CD4-positive, alpha-beta T cell treated with Interleukin-6 at 100 ng/mL for 8 hours (primary cell): ENCODE measurements around the gene DISC1.
"Not testable (repeated sequence)": the region's sequence is repeated elsewhere in the genome, so short reads cannot be mapped to it uniquely, and the experiment has no call there.

ENCODE experiments used
- DNase-seq: peaks from one replicate; pipeline ENCODE4 v3.0.0-alpha.2; 2020; ENCODE audit warnings: mixed read lengths, low spot score

The DISC1 gene

GRCh38 chr1:231774719-231775335 lies 148.2 kb downstream of the DISC1 start:
- no peak for DNase-seq

- no peak for DNase-seq
Observed at GRCh38 chr1:231776010-231776756, 149.6 kb downstream of the DISC1 start.

GRCh38 chr1:231776757-231777062 lies 150.1 kb downstream of the DISC1 start:
- no peak for DNase-seq

GRCh38 chr1:231778009-231778719 lies 151.6 kb downstream of the DISC1 start:
- no peak for DNase-seq

DNA sequence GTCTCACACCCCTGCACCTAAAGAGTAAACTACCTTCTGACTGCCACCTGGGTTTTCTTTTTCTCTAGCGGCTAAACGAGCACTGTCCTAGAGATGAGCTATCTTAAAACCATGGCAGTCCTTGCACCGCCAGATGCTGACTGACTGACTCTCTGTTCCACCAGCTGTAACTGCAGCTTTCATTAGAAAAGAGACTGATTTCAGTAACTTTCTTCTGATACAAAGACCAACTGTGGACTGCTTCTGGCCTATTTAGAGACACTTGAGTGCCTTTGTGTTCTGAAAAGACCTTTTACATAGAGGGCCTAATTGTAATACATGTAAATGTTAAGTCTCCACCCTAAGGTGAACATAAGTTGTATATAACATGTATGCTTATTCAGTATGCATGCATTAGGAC lies 152.5 kb downstream of the DISC1 start:
- no peak for DNase-seq

- DNase-seq: no peak
Observed at GRCh38 chr1:231781892-231782291, 155.3 kb downstream of the DISC1 start.

GRCh38 chr1:231785073-231785472 lies 158.5 kb downstream of the DISC1 start:
- DNase-seq: not testable (repeated sequence)

- no peak for DNase-seq
Observed at GRCh38 chr1:231786126-231786525, 159.5 kb downstream of the DISC1 start.

GRCh38 chr1:231792634-231793033 lies 166.0 kb downstream of the DISC1 start:
- no peak for DNase-seq

- DNase-seq: no peak
Observed at GRCh38 chr1:231793893-231794292, 167.3 kb downstream of the DISC1 start.

DNA sequence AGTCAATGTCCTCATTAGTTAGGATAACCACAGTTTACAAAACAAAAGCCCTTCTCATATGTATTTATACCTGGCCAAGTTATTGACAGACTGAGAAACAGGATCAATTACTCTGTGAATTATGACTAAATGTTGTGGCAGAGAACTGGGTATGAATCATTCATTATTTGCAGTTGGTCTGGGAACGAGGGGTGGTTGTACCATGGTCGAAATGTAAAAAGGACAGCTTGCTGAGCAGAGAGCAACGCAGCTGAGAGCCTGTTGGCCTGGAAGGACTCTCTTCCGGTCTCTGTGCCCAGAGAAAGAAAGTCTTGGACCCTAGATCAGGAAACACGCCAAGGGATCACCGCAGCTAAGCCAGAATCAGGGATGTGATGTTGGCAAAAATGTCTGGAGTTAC lies 169.6 kb downstream of the DISC1 start:
- DNase-seq: no peak

DNA sequence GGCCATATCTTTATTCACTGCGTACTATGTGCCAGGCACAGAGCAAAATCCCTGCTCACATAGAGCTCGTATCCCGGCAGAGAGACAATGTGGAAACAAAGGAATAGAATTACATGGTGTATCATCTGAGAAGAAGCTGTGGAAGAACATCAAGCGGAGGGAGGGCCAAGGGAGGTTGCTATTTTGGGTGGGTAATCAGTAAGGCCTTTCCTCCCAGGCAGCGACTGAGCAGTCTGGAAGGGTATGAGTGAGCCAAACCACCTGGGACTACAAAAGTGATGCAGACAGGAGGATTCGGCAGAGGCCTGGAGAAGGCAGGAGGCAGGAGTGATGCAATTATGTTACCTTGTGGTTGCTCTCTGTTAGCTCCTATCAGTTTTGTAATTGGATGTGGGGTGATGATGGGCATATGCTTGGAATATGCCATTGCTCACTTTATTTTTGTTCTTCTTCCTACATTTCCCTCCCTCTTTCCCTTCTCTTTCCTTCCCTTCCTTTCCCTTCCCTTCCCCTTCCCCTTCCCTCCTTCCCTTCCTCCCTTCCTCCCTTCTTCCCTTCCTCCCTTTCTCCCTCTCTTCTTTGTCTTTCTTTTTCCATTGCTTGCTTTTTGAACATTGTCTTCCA lies 172.9 kb downstream of the DISC1 start:
- DNase-seq: no peak

DNA sequence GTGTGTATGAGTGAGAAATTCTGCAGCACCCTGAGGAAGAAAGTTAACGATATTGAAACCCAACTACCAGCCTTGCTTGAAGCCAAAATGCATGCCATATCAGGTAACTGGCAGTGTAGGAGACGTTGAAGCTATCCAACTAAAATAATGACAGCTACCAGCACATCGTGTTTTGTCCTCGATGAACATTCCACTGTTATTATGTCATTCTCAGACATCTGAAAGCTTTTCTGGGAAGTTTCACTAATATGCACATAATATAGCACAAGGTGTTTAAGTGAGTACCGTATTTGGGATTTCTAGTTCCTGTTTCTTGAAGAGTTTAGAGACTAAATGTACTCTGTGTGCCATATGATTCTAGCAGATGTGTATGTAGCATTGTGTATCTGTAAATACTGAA lies 173.5 kb downstream of the DISC1 start:
- no peak for DNase-seq

DNA sequence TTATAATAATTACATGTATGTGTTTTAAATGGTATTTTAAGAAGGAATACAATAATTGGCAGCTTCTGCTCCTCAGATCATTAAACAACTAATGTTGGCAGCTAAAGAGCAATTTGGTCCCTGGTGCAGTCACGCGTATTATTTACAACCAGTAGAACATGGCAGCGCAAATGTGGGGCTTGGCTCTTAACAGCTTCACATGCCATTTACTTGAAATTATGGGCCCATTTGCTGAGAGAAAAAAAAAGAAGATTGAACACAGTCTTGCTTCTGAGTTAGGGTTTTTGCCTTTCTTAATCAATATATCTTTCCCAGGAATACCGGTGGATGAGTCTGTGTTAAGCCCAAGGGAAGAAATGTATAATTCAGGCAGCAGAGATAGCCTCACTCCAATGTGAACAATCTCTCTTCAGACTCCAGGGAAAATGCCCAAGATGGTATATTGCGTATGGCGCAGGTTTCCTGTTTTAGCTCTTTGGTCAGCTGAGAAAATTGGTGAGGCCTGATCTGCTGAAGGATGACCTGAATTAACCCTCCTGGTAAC lies 174.5 kb downstream of the DISC1 start:
- DNase-seq: no peak

- no peak for DNase-seq
Observed at GRCh38 chr1:231803353-231803752, 176.8 kb downstream of the DISC1 start.

GRCh38 chr1:231806623-231807495 lies 180.3 kb downstream of the DISC1 start:
- no peak for DNase-seq

DNA sequence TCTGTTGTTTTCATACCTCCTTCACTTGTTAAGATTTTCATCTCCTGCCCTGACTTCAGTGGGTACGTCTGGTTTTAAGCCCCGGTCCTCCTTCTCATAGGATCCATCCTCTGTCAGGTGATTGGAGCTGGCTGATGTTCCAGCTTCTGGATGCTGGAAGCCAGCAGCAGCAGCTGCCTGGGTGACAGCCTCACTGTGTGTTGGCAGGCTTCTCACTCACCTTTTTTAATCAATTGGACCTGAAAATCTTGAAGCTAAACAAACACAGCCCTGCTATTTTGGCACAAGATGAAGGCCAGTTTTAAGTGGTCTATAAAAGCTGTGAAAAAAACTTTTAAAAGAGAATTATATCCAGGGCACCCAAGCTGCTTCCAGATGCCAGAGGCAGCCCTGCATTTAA lies 181.0 kb downstream of the DISC1 start:
- DNase-seq: no peak

GRCh38 chr1:231808116-231808515 lies 181.5 kb downstream of the DISC1 start:
- DNase-seq: no peak

DNA sequence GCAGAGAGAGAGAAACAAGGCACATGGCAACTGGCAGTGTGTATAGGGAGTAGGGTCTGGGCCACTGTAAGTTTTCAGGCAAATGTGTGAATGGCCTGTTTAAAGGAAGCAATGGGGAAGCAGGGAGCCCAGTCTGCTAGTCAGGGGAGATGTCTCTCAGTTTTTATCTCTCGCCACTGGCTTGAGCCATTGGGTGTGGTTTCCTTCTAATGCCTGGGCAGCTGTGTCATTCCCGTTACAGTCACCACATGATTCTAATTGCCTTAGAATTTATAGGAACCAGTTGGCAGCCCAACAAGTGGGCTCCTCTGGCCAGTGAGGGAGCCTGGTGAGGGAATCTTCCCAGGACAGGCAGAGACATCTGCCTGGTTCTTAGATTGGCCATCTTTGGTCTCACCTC lies 182.4 kb downstream of the DISC1 start:
- no peak for DNase-seq

DNA sequence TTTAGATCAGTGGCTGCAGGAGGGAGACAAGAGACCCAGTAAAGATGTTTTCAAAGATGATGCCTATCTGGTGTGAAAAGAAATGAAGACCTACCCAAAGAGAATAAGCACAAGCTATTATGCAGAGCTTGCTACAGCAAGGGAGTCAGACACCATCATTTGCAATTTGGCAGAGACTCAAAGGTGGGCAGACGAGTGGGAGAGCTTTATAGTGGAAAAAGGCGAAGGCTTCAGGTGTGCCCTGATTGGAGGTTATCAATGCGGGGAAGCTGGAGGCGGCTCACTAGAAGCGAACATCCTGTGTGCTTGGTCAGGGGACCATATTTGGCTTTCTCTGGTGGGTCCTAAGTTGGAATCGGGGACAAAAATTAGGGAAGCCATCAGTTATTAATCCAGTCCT lies 183.8 kb downstream of the DISC1 start:
- no peak for DNase-seq

GRCh38 chr1:231814021-231814420 lies 187.4 kb downstream of the DISC1 start:
- no peak for DNase-seq

- no peak for DNase-seq
Observed at GRCh38 chr1:231814521-231814920, 187.9 kb downstream of the DISC1 start.
